Testis (tissue), 2 donors: ENCODE results near the gene MXRA5.

Source experiments
- POLR2A ChIP-seq: fragments of 450-650 bp; IDR thresholded peaks from one replicate; pipeline ENCODE4 v1.6.1; 2017; ENCODE audit warnings: antibody characterized with exemption, mild to moderate bottlenecking, moderate library complexity
- TF ChIP-seq, protein P1 (sequence below), 3 experiments: fragments of 450-650 bp in 2 of 3; fragments of 200-600 bp in 1 of 3; sonication (generic) in 1 of 3; IDR thresholded peaks; one replicate each; pipeline ENCODE4 v1.5.1; 2016 to 2019; ENCODE audit warnings: antibody characterized with exemption in 3 of 3, mild to moderate bottlenecking in 2 of 3, moderate library complexity in 1 of 3

DNA sequence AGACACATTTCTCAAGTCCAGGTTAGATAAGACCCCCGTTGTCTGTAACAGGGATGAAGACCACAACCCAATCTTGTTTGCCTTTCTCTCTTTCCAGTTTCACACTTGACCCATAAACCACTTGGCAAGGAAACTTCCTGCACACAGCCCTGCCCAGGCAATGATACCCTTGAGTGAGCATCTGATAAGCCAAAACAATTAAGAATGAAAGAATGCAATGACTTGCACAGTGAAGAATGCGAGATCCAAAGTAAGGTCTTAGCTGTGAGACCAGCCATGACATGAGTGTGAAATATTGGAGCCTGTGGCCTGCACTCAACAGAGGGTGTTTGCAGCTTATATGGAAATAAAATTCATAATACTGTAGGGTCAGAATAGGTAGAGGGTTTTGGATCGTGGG is 37.9 kb upstream of the MXRA5 start:
- no peak for TF ChIP-seq POLR2A
- TF ChIP-seq, protein P1, sequence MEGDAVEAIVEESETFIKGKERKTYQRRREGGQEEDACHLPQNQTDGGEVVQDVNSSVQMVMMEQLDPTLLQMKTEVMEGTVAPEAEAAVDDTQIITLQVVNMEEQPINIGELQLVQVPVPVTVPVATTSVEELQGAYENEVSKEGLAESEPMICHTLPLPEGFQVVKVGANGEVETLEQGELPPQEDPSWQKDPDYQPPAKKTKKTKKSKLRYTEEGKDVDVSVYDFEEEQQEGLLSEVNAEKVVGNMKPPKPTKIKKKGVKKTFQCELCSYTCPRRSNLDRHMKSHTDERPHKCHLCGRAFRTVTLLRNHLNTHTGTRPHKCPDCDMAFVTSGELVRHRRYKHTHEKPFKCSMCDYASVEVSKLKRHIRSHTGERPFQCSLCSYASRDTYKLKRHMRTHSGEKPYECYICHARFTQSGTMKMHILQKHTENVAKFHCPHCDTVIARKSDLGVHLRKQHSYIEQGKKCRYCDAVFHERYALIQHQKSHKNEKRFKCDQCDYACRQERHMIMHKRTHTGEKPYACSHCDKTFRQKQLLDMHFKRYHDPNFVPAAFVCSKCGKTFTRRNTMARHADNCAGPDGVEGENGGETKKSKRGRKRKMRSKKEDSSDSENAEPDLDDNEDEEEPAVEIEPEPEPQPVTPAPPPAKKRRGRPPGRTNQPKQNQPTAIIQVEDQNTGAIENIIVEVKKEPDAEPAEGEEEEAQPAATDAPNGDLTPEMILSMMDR (IDR thresholded peaks at IDR 0.05), result no peak
